HL-60/S4 treated with retinoic acid at 250 ng/mL for 4 days and 3 days (cell line): ENCODE results near the gene PANK4.

Experiments
- in situ Hi-C: fragments of 300-500 bp; cut with MboI; formaldehyde crosslinking; loops from 2 replicates; pipeline ENCODE4 v1.7.0; 2022; ENCODE audit warnings: low sequenced_read_pairs

Gene PANK4

GRCh38 chr1:2546515-2547209, 20.3 kb upstream of the PANK4 start:
- in situ Hi-C loops: no loop called here

- in situ Hi-C loops: no loop called here
Observed at GRCh38 chr1:2545754-2546514, 19.5 kb upstream of the PANK4 start.

DNA sequence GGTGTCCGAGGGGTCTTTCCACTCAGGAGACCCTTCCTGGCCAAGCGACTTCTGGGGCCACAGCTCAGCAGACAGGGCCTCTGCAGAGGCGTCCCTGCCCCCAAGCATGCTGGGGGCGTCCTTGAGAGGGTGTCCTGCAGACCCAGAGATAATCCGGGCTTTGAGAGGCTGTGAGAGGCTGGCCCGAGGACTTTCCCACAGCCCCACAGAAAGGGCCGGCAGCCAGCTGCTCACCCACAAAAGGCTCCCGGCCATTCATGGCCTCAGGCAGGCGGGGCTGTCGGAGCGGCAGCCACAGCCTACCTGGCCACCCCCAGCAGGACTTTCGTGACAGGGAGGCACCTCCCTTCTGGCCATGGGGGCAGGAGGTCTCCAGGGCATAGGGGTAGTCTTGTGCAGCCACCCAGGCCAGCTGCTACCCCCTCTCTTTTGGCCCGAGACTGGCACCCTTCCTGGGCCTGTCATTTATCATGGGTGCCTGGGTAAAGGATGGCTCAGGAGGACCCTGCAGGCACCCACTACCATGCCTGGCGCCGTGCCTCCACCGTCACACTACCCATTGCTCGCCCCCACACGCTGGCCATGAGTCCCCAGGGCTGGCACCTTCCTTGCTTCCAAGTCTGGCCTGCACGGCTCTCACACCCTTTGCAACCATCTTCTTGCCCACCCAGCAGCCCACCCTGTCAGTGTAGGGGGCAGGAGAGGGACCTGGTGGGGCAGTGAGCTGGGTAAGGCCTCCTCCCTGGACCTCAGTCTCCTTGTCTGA, 18.7 kb upstream of the PANK4 start:
- in situ Hi-C loops: no loop called here

GRCh38 chr1:2544093-2544874, 17.9 kb upstream of the PANK4 start:
- in situ Hi-C loops: no loop called here

DNA sequence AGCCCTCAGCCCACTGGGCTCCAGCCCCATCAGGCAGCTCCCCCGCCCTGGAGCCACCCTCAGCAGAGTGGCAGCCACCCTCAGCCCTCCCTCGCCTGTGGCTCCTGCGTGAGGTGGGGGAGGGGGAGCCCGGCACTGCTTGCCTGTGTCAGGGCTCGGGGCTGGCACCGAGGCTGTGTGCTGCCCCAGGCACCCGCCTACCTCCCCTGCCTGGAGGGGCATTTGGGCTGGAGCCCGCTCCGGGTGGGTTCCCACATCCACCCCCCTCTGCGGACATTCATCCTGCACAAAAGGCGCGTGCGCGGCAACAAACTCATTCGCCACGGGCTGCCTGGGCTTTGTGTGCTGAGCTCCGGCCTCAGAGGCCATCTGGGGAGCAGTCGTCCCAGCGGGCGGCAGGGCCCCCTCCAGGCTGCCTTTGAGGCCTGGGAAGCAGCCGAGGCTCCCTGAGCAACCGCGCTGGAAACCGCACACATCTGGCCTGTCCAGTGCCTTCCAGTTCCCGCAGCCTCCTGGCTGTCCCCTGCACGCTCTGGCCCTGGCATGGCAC, 17.2 kb upstream of the PANK4 start:
- in situ Hi-C loops: no loop called here

- in situ Hi-C loops: no loop called here
Observed at GRCh38 chr1:2542246-2542915, 16.0 kb upstream of the PANK4 start.

GRCh38 chr1:2541619-2542245, 15.3 kb upstream of the PANK4 start:
- in situ Hi-C loops: no loop called here

DNA sequence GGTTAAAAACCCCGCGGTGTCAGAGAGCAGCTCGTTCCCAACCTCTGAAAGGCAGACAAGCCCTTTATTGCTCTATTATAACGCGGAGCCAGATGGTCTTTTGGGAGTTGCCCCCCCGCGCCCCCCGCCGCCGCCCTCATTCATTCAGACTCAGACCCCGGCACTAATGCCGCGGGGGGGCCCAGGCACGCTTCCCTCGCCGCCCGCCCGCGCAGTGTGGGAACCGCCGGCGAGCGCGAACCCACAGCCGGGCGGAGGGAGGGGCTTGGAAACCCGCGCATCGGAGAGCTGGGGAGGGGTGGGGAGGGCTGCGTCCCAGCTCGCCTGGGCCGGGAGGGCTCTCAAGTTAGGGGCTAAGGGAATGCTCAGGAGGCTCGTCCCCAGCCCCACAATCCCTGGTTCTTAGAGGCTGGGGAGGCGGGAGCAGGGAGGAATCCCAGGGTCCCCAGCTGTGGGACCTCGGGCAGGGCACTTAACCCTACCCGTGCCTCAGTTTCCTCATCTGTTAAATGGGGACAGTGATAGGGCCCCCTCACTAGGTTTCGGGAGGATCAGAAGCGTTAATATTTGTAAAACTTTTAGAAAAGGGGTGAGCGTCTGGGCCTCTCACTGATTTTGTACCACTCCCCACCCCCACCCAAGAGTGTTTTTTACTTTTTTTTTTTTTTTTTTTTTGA, 14.6 kb upstream of the PANK4 start:
- in situ Hi-C loops: no loop called here

DNA sequence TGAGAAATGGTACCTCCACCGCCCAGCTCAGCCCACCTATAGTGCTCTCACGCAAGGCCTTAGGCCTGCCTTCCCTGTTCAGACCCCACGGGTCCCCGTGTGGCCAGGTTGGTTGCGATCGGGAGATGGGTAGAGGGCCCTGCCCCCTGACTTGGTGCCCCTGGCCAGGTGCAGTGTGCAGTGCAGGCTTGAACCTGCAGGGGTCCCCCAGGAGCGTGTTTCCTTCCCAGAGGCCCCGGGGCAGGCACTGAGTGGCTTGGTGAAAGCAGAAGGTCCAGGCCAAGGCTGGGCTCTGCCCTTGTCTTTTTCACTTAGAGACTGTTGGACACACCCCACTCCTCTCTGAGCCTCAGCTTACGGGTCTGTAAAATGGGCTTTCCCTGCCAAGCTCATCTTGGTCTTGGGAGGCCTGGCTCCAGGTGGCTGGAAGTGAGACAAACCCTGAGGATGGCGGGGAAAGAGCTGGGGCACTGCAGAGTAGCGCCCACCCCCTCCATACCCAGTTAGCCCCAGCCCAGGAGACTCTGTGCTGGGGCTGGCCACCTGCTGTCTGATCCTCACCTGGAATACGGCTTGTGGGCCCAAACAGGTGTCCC, 13.0 kb upstream of the PANK4 start:
- in situ Hi-C loops: no loop called here

- in situ Hi-C loops: no loop called here
Observed at GRCh38 chr1:2538872-2539271, 12.5 kb upstream of the PANK4 start.

DNA sequence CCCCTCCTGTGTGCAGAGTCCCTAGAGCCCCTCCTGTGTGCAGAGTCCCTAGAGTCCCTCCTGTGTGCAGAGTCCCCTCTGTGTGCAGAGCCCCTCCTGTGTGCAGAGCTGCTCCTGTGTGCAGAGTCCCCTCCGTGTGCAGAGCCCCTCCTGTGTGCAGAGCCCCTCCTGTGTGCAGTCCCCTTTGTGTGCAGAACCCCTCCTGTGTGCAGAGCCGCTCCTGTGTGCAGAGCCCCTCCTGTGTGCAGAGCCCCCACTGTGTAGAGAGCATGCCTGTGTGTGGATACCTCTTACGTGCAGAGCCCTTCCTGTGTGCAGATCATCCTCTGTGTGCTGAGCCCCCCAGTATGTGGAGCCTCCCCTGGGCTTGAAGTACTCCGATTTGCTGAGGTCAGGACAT, 12.0 kb upstream of the PANK4 start:
- in situ Hi-C loops: no loop called here

- in situ Hi-C loops: no loop called here
Observed at GRCh38 chr1:2537784-2538115, 11.4 kb upstream of the PANK4 start.

DNA sequence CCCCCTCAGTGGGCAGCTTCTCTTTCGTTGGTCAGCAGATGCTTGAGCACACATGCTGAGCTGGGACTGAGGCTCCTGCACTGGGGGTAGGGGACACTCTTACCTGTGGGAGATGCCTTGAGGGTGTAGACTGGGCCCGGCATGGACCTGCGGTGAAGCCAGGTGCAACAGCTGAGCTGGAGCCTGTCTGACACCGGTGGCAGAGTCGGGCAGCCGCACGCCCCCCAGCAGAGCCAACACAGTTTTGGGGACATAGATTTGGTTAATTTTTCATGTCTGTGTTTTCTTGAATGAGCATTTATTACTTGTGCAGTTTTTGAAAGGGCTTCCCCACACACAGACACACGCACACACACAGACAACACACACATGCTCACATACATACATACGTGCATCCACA, 9.6 kb upstream of the PANK4 start:
- in situ Hi-C loops: no loop called here

DNA sequence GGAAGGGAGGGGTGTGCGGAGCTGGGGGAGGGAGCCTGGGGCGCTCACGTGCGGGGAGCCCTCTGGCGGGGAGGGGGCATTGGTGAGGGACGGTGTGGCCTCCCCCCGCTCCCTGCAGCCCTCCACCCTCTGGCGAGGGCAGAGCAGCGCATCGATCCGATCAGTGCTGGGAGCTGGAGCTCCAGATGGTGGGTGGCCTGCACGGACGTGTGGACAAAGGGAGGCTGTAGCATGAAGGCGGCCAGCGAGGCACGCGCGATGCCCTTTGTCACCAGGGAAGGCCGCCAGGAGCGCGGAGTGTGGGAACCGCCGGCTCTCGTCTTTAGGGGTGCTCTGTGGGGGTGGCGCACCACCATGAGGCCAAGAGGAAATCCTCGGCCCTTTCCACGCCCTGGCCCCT, 9.1 kb upstream of the PANK4 start:
- in situ Hi-C loops: no loop called here

DNA sequence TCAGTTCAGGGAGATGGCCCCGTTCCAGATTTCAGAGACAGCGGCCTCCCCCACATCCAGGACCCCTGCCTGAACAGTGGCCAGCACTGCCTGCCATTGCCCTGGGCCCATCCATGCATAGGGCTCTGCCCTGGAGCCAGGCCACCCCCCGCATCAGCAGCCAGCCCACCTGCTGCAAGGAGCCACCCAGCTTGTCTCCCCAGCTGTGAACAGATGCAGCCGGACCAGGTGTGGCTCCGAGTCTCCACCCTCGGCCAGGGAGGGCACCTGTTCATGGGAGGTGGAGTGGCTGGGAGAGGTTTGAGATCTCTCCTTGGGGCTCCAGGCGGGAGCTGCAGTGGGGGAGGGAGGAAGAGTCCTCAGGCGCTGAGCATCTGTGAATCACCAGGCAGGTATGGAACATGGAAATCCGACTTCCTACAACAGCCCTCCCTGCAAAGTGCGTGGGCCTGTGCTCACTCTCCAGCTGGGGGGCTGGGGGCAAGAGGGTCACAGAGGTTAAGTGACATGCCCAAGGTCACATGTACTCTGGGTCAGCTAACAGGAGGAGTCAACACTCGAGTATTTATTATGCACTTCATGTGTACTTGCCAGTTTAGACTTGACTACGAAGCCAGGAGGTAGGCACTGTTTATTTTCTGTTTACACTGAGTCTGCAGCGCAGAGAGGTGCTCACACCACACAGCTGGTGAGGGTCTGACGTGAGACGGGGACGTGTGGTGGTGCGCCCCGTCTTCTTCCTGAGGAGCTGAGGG, 8.5 kb upstream of the PANK4 start:
- in situ Hi-C loops: no loop called here

DNA sequence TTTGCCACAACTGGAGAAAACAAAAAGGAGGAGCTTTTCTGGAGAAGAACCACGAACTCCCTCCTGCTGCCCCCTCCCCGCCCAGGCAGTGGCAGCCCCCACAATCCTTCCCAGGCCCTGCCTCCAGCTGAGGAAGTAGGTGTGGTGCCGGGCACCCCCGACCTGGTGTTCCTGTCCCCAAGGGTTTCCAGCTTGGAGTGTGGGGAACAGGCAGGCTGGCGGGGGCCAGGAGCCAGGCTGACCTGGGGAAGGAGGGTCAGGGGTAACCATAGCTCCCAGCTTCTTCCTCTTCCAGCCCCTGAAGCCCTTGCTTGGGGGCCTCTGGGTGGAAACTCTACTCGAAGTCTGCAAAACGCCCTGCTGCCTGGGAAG, 7.9 kb upstream of the PANK4 start:
- in situ Hi-C loops: no loop called here

DNA sequence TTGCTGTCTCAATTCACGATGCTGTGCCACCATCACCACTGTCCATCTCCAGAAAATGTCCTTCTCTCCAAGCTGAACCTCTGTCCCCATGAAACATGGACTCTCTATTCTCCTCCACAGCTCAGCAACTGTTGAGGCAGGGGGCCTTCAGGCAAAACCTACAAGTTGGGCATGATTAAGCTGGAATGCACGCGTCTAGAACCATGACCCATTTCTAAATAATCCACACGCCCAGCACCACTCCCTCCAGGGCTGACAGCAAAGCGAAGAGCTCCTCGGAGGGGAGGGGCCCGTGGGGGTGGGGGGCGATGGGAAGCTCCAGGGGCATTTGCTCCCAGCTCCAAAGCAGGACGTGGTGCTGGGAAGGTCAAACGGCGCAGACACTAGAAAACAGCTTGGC, 7.0 kb upstream of the PANK4 start:
- in situ Hi-C loops: no loop called here

GRCh38 chr1:2532485-2533160, 6.2 kb upstream of the PANK4 start:
- in situ Hi-C loops: no loop called here
